Fibroblast of lung (primary cell): ENCODE data around the gene PRPF31. TPM values are rescaled to one million over a fixed set of nuclear protein-coding genes. Genes with fewer than 3 reads are reported as not detected.

ENCODE experiments used
- DNase-seq, 2 donors: peaks; one replicate each; pipeline versions ENCODE4 v3.0.0 to v3.0.0-alpha.2; 2010; ENCODE audit warnings: low read depth in 2 of 2
- H2AFZ ChIP-seq: 2 replicates; pipeline ENCODE4 v1.5.1; 2012; ENCODE audit warnings: low read length, control low read depth, inconsistent platforms
- H3K27ac ChIP-seq: 2 replicates; pipeline ENCODE4 v1.5.1; 2011; ENCODE audit warnings: low read length, control low read depth; ENCODE audit not compliant: insufficient read depth
- H3K27me3 ChIP-seq: 2 replicates; pipeline ENCODE4 v1.5.1; 2011; ENCODE audit warnings: mild to moderate bottlenecking, low read length; ENCODE audit not compliant: control insufficient read depth, insufficient read depth
- H3K36me3 ChIP-seq: 2 replicates; pipeline ENCODE4 v1.5.1; 2011; ENCODE audit warnings: low read length; ENCODE audit not compliant: control insufficient read depth, insufficient read depth
- H3K4me1 ChIP-seq: 2 replicates; pipeline ENCODE4 v1.5.1; 2011; ENCODE audit warnings: low read length; ENCODE audit not compliant: control insufficient read depth, insufficient read depth; ENCODE audit errors: extremely low read depth
- H3K4me2 ChIP-seq: 2 replicates; pipeline ENCODE4 v1.5.1; 2011; ENCODE audit warnings: low read length, control low read depth; ENCODE audit not compliant: insufficient read depth; ENCODE audit errors: extremely low read depth
- H3K4me3 ChIP-seq, 4 experiments: fragments of 200-600 bp in 1 of 4; sonication (generic) in 1 of 4; replicated peaks in 1 of 4; 2 replicates each; pipeline ENCODE4 v1.5.1; 2011 to 2016; ENCODE audit warnings: low read length in 4 of 4, low read depth in 3 of 4, mild to moderate bottlenecking in 3 of 4, control low read depth in 2 of 4, inconsistent platforms in 1 of 4, mixed read lengths in 1 of 4; ENCODE audit not compliant: insufficient read depth in 1 of 4; ENCODE audit errors: control extremely low read depth in 1 of 4
- H3K79me2 ChIP-seq: 2 replicates; pipeline ENCODE4 v1.5.1; 2012; ENCODE audit warnings: mild to moderate bottlenecking, low read length, inconsistent platforms; ENCODE audit not compliant: control insufficient read depth, insufficient read depth
- H3K9ac ChIP-seq: 2 replicates; pipeline ENCODE4 v1.5.1; 2011; ENCODE audit warnings: mild to moderate bottlenecking, low read length, control low read depth; ENCODE audit not compliant: insufficient read depth
- H3K9me3 ChIP-seq: 2 replicates; pipeline ENCODE4 v1.5.1; 2012; ENCODE audit warnings: low read depth, low read length; ENCODE audit not compliant: control insufficient read depth, insufficient read depth
- H4K20me1 ChIP-seq: 2 replicates; pipeline ENCODE4 v1.5.1; 2011; ENCODE audit warnings: low read length; ENCODE audit not compliant: control insufficient read depth, insufficient read depth; ENCODE audit errors: extremely low read depth
- EZH2 ChIP-seq: IDR thresholded peaks from 2 replicates; pipeline ENCODE4 v1.5.1; 2012; ENCODE audit warnings: low read length, control low read depth, mild to moderate bottlenecking; ENCODE audit errors: missing control alignments
- polyA plus RNA-seq, 2 donors: library from polyadenylated mRNA; depleted of rRNA in 1 of 2; stranded (reverse) in 1 of 2; unstranded in 1 of 2; fragments of >200 nt; gene quantifications; 2 replicates each; pipeline ENCODE4 v1.2.1, GENCODE V29; 2011 to 2012; ENCODE audit warnings: missing spikeins in 1 of 2
- total RNA-seq: library from RNA; depleted of rRNA; stranded (reverse); fragments of >200 nt; gene quantifications from 2 replicates; pipeline ENCODE4 v1.2.1, GENCODE V29; 2014
- TF ChIP-seq, protein P1 (sequence below), 2 donors: IDR thresholded peaks in 1 of 2; conservative IDR thresholded peaks in 1 of 2; 1 replicate in 1 of 2; 2 replicates in 1 of 2; pipeline ENCODE4 v1.5.1; 2011 to 2012; ENCODE audit warnings: low read length in 2 of 2, control low read depth in 1 of 2, inconsistent platforms in 1 of 2, low read depth in 1 of 2, mild to moderate bottlenecking in 1 of 2

PRPF31 gene
- total and polyA plus RNA-seq, 2 donors (not counting 1 experiment from before 2014, with no cell fraction given) = 45.2 to 48.7 TPM

DNA sequence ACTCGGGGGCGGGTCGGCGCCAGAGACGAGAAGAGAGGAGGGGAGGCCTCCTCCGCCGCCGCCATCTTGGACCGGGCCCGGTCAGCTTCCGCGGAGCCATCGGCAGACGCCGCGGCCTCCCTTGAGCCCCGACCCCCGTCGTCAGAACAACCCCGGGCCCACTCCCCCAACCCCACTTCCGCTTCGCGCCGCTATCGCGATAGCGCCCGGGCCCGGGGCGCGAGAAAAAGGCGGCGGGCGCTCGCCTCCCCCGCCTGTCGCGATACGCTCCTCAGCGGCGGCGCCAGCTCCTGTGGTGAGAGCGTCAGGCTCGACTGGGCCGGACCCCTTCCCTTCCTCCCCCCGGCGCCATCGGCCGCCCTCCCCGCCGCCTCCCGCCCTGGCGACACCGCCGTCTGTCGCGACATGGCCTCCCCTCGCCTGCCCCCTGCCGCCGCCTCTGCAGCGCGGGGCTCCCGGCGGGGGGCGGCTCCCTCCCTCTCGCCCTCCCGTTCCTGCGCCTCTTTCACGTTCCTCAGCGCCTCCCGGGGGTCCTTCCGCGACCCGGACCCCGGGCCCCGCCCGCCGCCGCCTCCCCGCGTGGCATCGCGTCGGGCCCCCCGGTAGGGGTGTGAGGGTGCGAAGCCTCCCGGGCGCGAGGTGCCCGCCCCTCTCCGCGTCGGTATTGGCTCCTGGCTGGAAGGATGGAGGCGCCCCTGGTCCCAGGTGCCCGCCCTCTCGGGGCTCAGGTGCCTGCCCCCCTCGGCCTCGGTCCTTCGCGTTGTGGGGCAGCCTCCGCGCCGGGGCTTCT, 22.3 kb downstream of the PRPF31 start, which contains the start of gene CNOT3:
Gene CNOT3 (plus strand): TSS at position 64 of the 790 bp plus-strand sequence. CDS start 5,217 bp downstream, outside the sequence.
- peaks cover 17% of the 10 kb centered on the region for H3K4me1 ChIP-seq
- DNase-seq = no peak
- TF ChIP-seq, protein P1, sequence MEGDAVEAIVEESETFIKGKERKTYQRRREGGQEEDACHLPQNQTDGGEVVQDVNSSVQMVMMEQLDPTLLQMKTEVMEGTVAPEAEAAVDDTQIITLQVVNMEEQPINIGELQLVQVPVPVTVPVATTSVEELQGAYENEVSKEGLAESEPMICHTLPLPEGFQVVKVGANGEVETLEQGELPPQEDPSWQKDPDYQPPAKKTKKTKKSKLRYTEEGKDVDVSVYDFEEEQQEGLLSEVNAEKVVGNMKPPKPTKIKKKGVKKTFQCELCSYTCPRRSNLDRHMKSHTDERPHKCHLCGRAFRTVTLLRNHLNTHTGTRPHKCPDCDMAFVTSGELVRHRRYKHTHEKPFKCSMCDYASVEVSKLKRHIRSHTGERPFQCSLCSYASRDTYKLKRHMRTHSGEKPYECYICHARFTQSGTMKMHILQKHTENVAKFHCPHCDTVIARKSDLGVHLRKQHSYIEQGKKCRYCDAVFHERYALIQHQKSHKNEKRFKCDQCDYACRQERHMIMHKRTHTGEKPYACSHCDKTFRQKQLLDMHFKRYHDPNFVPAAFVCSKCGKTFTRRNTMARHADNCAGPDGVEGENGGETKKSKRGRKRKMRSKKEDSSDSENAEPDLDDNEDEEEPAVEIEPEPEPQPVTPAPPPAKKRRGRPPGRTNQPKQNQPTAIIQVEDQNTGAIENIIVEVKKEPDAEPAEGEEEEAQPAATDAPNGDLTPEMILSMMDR (conservative IDR thresholded peaks at IDR 0.05 in 1 of 2, IDR thresholded peaks at IDR 0.05 in 1 of 2; ENCODE audit: low read depth in 1 of 2, low read length in 2 of 2) = no peak
- TF ChIP-seq EZH2 = no peak
- no peaks in the 10 kb centered on the region for H3K9me3 ChIP-seq
- H3K9ac ChIP-seq = peak within 1 kb of the TSS; percentile 97
- peak within 1 kb of the TSS; percentile 90 for H3K27ac ChIP-seq
- peaks cover 51% of the 10 kb centered on the region for H3K79me2 ChIP-seq
- peak within 1 kb of the TSS; percentile 95 for H2AFZ ChIP-seq
- peaks cover 6% of the 10 kb centered on the region for H3K36me3 ChIP-seq
- H3K27me3 ChIP-seq = no peaks in the 10 kb centered on the region
- peak within 1 kb of the TSS; percentile 70 to 84 (median 79) for H3K4me3 ChIP-seq
- no peaks in the 10 kb centered on the region for H4K20me1 ChIP-seq
- peak within 1 kb of the TSS; percentile 99 for H3K4me2 ChIP-seq

DNA sequence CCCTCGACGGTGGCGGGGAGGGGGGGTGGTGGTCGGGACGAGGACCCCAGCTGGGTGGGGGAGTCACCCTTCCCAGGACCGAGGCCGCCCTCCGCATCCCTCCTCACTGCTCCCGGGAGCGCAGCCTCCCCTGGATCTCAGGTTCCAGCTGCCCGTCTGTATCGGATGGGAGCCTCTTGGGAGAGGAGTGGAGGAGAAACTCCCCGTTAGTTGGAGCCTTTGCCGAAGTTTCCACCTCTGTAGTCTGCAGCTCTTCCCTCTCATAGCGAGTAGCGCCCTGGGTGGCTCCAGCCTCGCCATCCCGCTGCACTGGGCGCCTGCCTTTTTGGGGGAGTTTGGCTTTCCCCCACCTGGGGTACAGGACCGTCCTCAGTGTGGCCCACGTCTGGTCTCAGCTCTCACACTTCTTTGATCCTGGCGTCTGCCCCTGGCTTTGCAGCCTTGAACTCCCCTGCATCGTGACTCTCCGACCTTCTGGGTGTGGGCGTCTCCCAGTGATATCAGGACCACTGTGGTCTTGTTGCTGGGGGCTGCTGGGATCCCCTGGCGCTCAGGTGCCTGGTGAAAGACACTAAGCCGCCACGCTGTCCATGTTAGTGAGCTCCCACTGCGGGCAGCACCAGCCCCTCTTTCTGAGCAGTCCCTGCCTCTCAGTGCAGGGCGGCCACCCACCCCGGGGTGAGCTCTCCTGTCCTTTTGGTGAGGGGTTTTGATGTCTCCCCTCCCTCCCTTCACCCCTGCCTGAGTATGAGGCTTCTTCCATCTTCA, 23.1 kb downstream of the PRPF31 start:
- TF ChIP-seq EZH2 = no peak
- TF ChIP-seq, protein P1 (conservative IDR thresholded peaks at IDR 0.05 in 1 of 2, IDR thresholded peaks at IDR 0.05 in 1 of 2; ENCODE audit: low read depth in 1 of 2, low read length in 2 of 2) = no peak
- Histone ChIP-seq H3K9me3 (no peaks in the 10 kb centered on the region), H3K27ac (peak overlapping the region; percentile 90), H2AFZ (no peak overlapping the region), H3K4me2 (peak overlapping the region; percentile 86), H3K27me3 (no peaks in the 10 kb centered on the region), H3K4me1 (peaks cover 17% of the 10 kb centered on the region), H3K79me2 (peaks cover 52% of the 10 kb centered on the region), H3K36me3 (peaks cover 12% of the 10 kb centered on the region), H3K4me3 (peak overlapping the region; percentile 51 to 82 (median 66)), H3K9ac (peak overlapping the region; percentile 97), H4K20me1 (no peaks in the 10 kb centered on the region)
- no peak for DNase-seq

DNA sequence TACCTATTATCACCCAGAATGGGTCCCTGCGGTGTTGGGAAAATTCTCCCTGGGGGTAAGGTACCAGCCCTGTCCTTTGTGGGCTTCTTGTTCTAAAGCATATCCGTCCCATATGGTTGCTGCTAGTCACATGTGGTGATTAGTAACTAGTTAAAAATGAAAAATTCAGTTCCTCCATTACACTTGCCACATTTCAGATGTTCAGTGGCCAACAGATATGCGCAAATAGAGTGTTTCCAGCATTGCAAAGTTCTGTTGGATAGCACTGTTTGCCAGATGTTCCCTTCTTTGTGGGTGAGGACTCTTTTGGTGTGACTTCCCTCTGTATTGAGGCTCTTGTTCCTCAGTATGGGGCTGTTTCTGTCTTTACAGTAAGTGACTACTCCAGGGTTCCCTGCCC, 25.8 kb downstream of the PRPF31 start:
- peaks cover 31% of the 10 kb centered on the region for H3K36me3 ChIP-seq
- no peaks in the 10 kb centered on the region for H4K20me1 ChIP-seq
- H3K79me2 ChIP-seq = peaks cover 52% of the 10 kb centered on the region
- H3K4me3 ChIP-seq = peak overlapping the region in 1 of 4 experiments; percentile 12
- H3K4me1 ChIP-seq = peaks cover 13% of the 10 kb centered on the region
- no peak overlapping the region for H3K4me2 ChIP-seq
- peak overlapping the region; percentile 57 for H3K27ac ChIP-seq
- DNase-seq = peak in 1 of 2 donors; percentile 13
- no peaks in the 10 kb centered on the region for H3K27me3 ChIP-seq
- no peak for TF ChIP-seq EZH2
- TF ChIP-seq, protein P1 (conservative IDR thresholded peaks at IDR 0.05 in 1 of 2, IDR thresholded peaks at IDR 0.05 in 1 of 2; ENCODE audit: low read depth in 1 of 2, low read length in 2 of 2) = no peak
- no peak overlapping the region for H2AFZ ChIP-seq
- no peak overlapping the region for H3K9ac ChIP-seq
- no peaks in the 10 kb centered on the region for H3K9me3 ChIP-seq
